GM18505 (cell line): ENCODE measurements around the gene YAF2.
"Not testable (repeated sequence)": the region's sequence is repeated elsewhere in the genome, so short reads cannot be mapped to it uniquely, and the experiment has no call there.

Experiments
- ATAC-seq: cut with Tn5 transposase; IDR thresholded peaks from one replicate; pipeline ENCODE4 v1.9.1; 2021; ENCODE audit not compliant: unreplicated experiment
- POLR2A ChIP-seq: IDR thresholded peaks from 4 replicates; pipeline ENCODE4 v1.6.1; 2011; ENCODE audit warnings: borderline replicate concordance; ENCODE audit not compliant: insufficient read depth, insufficient read length; ENCODE audit errors: extremely low read depth

The YAF2 gene

GRCh38 chr12:42201063-42201462 lies 37.0 kb downstream of the YAF2 start:
- no peak for ATAC-seq
- no peak for TF ChIP-seq POLR2A

- ATAC-seq = no peak
- no peak for TF ChIP-seq POLR2A
Observed at GRCh38 chr12:42199007-42199406, 39.0 kb downstream of the YAF2 start.

DNA sequence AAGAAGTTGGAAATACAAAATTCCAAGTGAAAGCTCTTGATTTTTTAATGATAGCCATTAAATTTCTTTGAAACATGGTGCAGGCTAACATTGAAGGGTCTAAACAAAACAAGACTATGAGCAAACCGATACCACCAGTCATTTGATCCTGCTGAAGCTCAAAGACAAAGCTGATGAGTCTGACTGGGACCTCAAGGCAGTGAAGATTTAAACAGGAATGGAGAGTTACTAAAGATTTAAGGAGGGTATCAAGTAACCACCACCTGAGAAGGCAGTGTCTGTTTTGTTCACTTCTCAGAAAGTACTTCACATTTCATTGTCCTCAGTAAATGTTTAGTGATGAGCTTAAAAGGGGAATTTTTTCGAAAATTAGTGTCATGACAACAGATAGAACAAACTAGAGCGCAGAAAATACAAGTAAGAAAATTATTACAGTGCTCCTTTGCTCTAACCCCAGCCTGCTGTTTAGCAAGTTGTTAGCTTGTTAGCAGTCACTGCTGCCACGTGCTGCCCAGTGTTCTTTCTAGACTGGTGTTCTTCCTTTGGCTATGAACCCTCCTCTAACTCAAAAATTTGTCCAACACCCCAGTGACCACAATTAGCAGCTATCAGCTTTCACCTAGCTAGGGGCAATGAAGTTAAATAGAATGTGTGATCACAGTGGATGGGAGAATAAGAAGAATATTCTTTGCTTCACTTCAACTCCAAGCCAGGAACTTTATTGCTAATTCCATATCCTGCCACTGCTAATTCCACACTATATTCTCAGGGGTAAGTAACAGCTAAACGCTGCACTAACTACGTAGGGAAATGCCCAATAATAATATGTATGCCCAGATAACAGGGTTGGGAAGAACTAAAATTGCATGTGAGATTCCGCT lies 41.1 kb downstream of the YAF2 start:
- no peak for TF ChIP-seq POLR2A
- ATAC-seq = no peak

DNA sequence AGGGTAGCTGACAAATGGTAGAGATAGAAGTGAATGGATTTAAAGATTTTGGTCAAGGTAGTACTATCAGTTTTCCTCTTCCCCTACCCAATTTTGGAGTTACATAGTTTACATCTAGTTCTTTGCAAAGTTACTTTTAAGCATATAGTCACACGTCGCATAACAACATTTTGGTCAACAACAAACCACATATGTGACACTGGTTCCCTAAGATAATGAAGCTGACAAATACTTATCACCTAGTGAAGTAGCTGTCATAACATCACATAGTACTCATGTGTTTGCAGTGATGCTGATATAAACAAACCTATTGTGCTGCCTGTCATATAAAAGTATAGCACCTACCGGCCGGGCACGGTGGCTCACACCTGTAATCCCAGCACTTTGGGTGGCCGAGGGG lies 45.4 kb downstream of the YAF2 start:
- no peak for ATAC-seq
- TF ChIP-seq POLR2A = no peak

DNA sequence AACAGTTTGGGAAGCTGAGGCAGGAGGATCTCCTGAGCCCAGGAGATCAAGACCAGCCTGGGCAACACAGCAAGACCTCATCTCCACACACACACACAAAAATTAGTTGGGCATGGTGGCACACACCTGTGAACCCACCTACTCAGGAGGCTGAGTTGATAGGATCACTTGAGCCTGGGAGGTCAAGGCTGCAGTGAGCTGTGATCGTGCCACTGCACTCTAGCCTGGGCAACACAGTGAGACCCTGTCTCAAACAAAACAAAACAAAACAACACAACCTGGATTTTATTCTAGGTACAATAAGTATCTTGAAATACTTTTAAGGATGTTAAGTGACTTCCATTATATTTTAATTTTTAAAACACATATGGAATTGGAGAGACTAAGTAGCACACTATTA lies 45.8 kb downstream of the YAF2 start:
- TF ChIP-seq POLR2A = no peak
- no peak for ATAC-seq

DNA sequence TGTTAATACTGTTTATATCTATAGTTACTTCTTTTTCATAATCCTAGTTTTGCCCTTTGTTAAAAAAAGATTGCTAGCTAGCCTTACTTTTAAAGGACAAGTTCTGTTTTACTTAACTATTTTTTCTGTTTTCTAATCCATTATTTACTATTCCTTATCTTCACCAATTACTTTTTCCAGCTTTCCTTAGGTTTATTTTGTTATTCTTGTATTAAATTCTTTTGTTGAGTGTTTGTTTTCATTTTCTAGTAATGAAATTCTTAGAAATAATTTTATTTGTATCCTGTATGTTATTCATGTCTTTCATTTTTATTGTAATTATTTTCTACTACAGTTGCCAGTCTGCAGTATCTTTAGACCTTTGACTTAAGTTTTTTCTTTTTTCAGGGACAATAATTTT lies 47.7 kb downstream of the YAF2 start:
- ATAC-seq = no peak
- TF ChIP-seq POLR2A = no peak

- ATAC-seq = not testable (repeated sequence)
Observed at GRCh38 chr12:42188275-42188674, 49.8 kb downstream of the YAF2 start.

DNA sequence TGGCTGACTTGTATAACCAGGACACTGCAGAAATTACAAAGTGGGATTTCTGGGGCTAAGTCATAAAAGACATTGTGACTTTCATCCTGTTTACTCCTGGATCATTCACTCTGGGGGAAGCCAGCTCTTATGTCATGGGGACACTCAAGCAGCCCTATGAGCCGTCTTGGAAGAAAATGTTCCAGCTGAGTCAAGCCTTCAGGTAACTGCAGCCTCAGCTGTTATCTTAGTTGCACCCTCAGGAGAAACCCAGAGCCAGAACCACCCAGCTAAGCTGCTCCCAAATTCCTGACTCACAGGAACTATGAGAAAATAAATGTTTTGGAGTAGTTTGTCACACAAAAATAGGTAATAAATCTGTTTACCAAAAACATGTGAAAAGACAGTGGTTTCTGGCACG lies 50.2 kb downstream of the YAF2 start:
- ATAC-seq = no peak
- no peak for TF ChIP-seq POLR2A

- TF ChIP-seq POLR2A = no peak
- ATAC-seq = peak; percentile 66
Observed at GRCh38 chr12:42186793-42187192, 51.3 kb downstream of the YAF2 start.

- TF ChIP-seq POLR2A = no peak
- ATAC-seq = no peak
Observed at GRCh38 chr12:42182394-42182793, 55.7 kb downstream of the YAF2 start.

- no peak for TF ChIP-seq POLR2A
- ATAC-seq = no peak
Observed at GRCh38 chr12:42180990-42181596, 57.0 kb downstream of the YAF2 start.

DNA sequence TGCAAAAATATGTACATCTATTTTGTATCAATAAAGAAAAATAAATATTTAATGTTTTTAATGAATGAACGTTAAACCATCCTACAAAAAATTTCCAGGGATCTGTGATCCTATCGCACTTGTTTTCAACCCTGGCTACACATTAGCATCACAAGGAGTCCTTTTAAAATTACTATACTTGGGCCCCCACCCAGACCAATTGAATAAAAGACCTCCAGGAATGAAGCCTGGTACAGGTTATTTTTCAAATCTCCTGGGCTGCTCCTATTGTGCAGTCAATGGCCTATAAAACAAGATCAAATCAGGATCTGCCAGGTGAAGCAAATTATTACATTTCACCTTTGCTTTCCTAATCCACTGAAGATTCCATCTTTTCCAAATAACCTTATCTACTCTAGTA lies 59.9 kb downstream of the YAF2 start:
- no peak for ATAC-seq
- no peak for TF ChIP-seq POLR2A

DNA sequence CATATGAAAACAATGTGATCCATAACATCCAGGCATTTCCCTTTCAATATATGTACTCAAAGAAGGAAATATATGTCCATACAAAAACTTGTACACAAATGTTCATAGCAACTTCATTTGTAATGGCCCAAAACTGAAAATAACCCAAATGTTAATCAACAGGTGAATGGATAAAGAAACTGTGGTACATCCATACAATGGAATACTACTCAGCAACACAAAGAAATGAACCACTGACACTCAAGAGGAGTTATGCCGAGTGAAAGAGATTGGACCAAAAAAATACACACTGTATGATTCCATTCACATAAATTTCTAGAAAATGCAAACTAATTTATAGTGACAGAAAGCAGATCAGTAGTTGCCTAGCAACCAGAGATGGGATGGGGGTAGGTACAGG lies 63.1 kb downstream of the YAF2 start:
- no peak for TF ChIP-seq POLR2A
- ATAC-seq = no peak

DNA sequence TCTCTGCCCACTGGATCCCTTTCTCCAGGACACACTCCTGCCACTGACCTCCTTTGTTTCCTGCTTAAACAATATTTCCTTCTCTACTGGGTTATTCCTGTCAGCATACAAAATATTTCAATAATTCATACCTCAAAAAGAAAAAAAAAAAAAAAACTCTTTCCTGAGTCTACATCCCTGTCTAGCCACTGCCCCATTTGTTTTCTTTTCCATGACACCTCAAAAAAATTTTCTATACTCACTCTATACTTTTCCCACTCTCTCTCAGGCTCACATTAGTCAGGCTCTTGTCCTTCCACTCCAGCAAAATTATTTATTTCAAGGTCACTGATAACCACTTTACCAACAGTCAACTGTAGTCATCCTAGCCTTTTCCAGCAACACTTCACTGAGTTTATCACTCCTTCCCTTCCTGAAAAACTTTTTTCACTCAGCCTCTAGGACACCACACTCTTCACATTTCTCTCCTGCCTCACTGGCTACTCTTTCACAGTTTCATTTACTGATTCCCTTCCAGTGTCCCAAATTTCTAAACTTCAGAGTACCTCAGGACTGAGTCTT lies 64.0 kb downstream of the YAF2 start:
- no peak for ATAC-seq
- no peak for TF ChIP-seq POLR2A
